Putamen (tissue), 1 donor: Measurements from ENCODE around the gene DLGAP4.
"Not testable (repeated sequence)": the region's sequence is repeated elsewhere in the genome, so short reads cannot be mapped to it uniquely, and the experiment has no call there.

Experiments
- DNase-seq: peaks from one replicate; pipeline ENCODE4 v3.0.0-alpha.2; 2016; ENCODE audit warnings: low spot score

Gene DLGAP4

DNA sequence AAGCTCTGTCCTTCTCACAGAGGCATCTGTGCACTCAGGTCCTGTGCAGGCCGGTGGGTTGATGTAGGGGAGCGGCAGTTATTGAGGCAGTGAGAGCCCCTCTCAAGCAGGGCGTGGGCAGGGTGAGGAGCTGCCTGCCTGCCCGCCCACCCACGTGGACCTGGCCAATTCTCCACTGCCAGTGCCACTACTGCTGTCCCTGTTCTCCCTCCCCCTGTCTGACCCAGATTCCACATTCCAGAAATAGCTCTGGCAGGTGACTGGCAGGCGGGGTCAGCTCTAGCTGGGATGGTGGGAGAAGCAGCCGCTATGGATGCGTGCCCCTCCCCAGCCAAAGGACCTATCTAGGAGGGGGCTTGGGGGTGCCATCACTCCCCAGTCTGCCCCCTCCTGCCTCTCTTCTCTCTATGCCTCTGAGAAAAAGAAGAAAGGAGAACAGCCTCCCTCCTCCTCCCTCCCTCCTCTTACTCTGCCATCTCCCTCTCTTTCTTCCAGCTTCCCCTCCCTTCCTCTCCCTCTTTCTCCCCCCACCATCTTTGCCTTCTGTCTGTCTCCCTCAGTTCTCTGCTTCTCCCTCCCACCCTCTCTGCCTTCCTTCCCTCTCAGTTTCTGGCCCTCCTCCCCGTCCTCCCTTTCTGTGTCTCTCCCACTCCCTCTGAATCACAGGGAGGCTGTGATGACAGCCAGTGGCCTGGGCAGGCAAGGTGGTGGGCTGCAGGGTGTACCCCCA is 148.7 kb downstream of the DLGAP4 start:
- no peak for DNase-seq

DNA sequence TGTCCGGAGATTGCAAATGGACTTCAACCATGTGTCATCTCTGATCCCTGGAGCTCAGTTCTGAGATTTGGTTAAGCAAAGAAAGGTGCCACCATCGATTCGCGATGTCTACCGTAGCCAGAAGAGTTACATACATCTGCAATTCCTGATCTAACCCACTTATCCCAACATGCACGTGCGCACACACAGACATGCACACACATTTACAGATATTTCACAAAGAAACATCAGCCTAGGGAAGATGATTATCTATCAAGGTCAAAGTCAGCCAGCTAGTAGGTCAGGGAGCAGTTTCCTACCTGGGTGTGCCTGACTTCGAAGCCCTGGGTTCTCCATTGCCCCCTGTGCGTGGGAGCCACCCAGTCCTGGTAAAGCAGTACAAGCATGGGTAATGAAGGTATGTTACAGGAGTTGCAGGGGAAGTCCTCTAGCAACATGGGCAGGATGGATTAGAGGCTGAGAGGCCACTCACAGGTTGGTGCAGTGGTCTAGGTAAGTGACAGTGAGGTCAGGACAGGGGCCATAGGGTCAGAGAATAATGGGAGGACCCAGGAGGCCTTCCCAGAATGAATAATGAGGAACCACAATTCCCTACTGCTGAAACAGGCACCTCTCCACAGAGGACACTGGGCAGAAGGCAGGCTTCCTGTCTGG is 150.0 kb downstream of the DLGAP4 start:
- DNase-seq = no peak

- DNase-seq = peak; percentile 92
Observed at GRCh38 chr20:36460648-36461599, 154.8 kb downstream of the DLGAP4 start.

GRCh38 chr20:36461600-36462439 is 155.7 kb downstream of the DLGAP4 start:
- no peak for DNase-seq

DNA sequence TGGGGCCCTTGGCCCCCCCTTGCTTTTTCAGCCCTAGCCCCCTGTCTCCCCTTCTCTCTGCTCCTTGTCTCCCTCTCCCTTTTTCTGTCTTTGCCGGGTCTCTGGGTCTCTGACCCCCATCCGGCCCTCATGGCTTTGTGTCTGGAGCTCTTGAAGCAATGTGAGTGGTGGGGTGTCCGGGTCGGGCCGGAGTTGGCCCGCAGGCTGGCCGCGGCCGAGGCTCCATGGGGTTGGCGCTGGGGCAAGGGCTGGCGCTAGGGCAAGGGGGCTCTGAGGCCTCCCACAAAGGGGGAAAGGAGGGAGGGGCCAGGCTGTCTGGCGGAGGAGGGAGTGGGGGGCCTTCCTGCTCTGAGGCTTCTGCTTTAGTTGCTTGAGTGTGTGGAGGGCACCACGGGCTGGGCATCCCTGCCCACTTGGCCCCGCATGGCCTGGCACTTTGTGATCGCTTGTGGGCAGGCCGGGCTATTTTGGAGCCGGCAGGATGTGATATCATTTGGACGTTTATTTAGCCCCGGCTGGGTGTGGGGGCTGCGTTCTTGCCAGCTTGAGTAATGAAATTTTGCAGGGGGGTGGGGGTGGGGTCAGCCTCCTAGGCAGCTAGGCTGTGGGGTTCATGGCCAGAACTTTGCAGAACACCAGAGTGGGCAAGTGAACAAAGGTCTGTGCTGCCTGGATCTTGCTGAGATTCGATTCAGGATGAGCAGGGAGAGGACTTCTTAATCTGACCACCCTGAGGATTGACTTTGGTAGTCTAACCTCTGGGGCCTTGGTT is 156.5 kb downstream of the DLGAP4 start:
- no peak for DNase-seq

DNA sequence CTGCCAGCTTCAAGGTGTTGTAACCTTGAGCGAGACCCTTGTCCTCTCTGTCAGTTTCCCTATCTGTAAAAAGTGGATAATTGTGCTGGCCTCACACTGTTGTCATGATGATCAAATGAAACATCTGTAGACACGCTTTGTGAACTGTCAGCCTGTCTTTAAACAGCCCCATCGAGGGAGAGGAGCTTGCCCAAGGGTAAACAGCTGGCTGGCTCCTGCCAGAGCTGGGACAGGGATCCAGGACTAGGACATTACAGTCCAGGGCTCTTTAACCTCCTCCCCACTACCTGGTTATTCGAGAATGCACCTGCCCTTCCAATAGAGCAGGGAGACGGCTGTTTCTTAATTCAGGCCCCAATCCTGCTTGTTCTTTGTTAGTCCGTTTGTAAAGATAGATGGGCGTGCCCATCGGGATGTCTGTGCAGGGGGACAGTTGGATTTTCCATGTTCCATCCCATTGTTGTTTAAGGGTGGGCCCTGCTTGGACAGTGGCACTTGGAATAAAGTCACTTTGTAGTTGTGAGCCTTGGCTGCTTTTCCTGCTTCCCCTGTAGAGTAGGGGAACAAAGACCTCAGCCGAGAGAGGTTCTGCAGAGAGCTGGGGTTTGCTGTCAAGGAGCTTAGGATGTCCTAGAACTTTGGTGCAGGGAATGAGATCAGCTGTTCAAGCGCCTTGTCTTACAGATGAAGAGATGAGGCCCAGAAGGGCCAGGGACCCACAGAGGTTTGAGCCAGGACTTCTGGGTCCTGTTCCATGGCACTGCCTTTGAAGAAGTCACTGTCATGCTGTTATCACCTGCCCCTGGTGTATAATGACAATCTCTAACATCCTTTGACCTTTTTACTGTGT is 157.3 kb downstream of the DLGAP4 start:
- no peak for DNase-seq

DNA sequence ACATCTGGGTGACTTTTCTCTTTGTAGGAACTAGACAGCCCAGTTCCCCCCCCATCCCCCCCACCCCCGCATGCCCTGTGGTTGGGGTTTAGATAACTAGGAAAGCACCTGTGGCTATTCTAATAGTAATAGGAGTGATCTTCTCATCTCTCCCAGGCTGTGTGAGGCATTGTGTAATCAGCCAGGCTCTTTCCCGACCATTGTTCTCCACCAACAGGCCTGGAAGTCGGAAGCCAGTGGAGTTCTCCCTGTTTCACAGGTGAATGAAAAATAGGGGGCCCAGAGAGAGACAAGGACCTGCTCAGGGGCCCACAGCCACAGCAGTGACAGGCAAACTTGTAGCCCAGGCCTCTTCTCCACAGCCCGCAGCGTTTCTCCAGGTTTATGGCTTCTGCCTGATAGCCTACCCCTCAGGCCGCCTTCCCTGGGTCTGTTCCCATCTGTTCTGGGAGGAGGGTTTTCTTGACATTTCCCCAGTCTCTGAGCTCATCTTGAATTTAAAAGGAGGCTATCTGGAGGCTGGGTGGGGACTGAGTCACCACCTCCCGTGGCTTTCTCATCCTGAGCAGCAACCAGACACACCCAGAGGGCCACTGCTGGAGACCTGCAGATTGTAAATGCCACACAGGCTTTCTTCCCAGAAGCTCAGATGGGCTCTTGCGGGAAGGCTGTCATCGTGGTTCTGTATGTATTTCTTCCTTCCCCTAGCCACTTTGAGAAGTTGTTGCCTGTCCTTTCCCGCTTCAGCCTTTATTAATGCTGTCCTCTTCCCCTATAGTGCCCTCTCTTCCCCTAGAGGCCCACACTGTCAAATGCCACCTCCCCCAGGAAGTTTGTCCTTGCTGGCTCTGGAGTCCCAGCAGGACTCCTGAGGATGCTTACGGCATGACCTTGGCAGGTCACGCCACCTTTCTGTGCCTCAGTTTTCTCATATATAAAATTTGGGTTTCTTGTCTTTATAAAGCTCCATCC is 159.3 kb downstream of the DLGAP4 start:
- DNase-seq = no peak

- no peak for DNase-seq
Observed at GRCh38 chr20:36466089-36466488, 159.9 kb downstream of the DLGAP4 start.

GRCh38 chr20:36467076-36467999 is 161.2 kb downstream of the DLGAP4 start:
- no peak for DNase-seq

GRCh38 chr20:36468149-36469000 is 162.2 kb downstream of the DLGAP4 start:
- DNase-seq = no peak

DNA sequence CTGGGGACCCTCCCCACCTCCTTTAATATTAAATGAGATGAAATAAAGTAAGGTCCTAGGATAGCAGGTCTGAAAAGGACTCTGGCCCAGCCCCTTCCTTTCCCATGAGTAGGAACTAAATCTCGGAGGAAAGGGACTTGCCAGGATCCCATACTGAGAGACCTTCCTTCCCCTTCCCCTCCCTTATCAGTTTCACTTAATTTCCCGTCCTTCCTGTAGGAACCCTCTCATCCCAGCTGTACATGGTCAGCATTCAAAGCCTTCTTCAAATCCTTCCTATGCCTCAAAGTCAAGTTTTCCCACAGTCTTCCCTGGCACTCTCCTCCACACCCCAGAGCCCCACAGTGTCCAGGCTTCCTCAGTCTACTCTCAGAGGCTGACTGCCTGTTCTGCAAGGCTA is 163.8 kb downstream of the DLGAP4 start:
- DNase-seq = no peak

GRCh38 chr20:36471885-36472636 is 165.9 kb downstream of the DLGAP4 start:
- no peak for DNase-seq

DNA sequence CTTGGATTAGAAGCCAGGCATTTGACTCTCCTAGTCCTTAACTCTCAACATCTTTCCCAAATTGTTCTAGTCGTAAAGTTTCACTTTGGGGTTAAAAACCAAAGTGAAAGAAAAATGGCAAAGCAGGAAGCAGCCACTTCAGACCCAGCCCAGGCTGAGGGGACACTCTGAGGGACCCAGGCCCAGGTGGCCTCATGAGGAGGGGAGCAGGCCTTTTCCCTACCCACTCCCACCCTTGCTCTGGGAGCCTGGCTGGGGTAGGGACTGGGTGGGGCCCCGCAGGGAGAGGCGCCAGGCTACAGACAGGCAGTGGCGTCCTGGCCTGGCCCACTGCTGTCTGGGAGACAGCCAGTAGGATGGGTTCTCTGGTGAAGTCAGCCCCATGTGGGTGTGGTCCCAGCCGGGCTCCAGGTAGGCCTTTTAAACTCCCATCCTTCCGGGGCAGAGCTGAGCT is 166.5 kb downstream of the DLGAP4 start:
- DNase-seq = no peak

DNA sequence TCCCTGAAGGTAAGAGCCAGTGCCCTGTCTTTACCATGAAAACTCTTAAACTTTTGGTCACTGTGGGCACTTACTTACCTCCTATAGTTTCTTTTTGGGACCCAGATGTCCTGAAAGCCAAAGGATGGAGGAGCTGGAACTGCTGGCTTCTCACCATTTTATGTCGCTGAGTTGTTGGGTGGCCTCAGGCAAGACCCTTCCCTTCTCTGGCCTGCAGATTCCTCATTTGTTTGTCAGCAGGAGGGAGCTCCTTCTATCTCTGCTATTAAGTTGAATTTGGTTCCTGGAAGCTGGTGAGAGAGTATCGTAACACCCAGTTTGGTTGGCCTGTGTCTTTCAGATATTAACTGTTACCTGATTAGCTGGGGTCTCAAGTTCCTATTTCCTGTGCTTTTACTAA is 167.0 kb downstream of the DLGAP4 start:
- DNase-seq = no peak

- DNase-seq = no peak
Observed at GRCh38 chr20:36474563-36474962, 168.4 kb downstream of the DLGAP4 start.

DNA sequence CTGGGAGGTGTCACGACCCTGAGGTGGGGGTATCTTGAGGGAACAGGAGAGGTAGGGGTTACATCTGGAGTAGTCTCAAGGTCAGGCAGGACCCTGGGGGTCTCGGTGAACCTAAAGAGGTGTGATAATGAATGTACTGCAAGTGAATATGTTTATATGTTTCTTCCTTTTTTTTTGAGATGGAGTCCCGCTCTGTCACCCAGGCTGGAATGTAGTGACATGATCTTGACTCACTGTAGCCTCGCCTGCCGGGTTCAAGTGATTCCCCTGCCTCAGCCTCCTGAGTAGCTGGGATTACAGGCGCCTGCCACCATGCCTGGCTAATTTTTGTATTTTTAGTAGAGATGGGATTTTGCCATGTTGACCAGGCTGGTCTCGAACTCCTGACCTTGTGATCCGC is 168.9 kb downstream of the DLGAP4 start:
- not testable (repeated sequence) for DNase-seq
